ENCODE measurements around the gene GRM2. TPM values are rescaled to one million over a fixed set of nuclear protein-coding genes. Genes with fewer than 3 reads are reported as not detected.
"Not testable (repeated sequence)": the region's sequence is repeated elsewhere in the genome, so short reads cannot be mapped to it uniquely, and the experiment has no call there.

The GRM2 gene
- total RNA-seq, 1 experiment from 2014 or later, result 1.9 TPM

DNA sequence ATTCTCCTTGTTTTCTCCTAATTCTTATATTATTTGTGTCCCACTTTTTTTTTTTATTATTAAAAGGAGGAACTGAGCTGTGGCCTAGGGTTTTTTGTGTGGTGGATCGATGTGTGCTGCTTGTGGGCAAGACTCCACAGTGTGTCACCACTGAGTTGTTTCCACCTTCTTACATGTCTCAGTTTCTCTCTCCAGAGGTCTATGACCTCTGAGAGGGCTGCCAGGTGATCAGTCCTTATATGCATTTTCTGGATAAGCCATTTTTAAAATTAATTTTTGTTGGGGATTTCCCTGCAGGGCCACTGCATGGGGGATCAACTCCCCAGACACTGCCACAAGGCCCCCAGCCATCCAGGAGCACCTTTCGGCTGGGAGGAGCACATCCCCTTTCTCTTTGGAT lies 44.4 kb downstream of the GRM2 start:
- H2AFZ ChIP-seq (ENCODE audit: low read length), result no peak overlapping the region
- no peak overlapping the region for H4K5ac ChIP-seq (ENCODE audit: insufficient read length, low read depth, low read length)
- H3K27ac ChIP-seq (ENCODE audit: insufficient read length, low read depth, low read length), result no peak overlapping the region
- no peak overlapping the region for H3K4me2 ChIP-seq (ENCODE audit: insufficient read depth, insufficient read length, low read length)
- H2BK12ac ChIP-seq (ENCODE audit: insufficient read length, low read depth, low read length), result no peak overlapping the region
- H3K14ac ChIP-seq (ENCODE audit: insufficient read depth, low read length), result no peak overlapping the region
- H4K91ac ChIP-seq (ENCODE audit: insufficient read length, low read depth, low read length), result no peak overlapping the region
- no peak overlapping the region for H3K9ac ChIP-seq (ENCODE audit: extremely low read depth, insufficient read length, low read length)
- WGBS (ENCODE audit: extremely low coverage, insufficient read length, low lambda C conversion rate), result no CpG with 5 or more reads among the region's 2 CpGs
- no peaks in the 10 kb centered on the region for H3K27me3 ChIP-seq (ENCODE audit: insufficient read depth, low read length)
- no peaks in the 10 kb centered on the region for H3K27me3 Mint-ChIP-seq (ENCODE audit: low read depth)
- no peak overlapping the region for H2BK120ac ChIP-seq (ENCODE audit: low read depth, low read length, poor library complexity, severe bottlenecking)
- no peak overlapping the region for H2BK5ac ChIP-seq (ENCODE audit: insufficient read length, low read length)
- H3K79me1 ChIP-seq (ENCODE audit: insufficient read depth, low read depth, low read length, poor library complexity, severe bottlenecking), result no peaks in the 10 kb centered on the region
- H3K4me1 ChIP-seq (ENCODE audit: insufficient read depth, low read length), result no peaks in the 10 kb centered on the region
- no peak overlapping the region for H3K23ac ChIP-seq (ENCODE audit: insufficient read length, low read depth, low read length)
- no peak overlapping the region for H3T11ph ChIP-seq (ENCODE audit: low read length)
- no peaks in the 10 kb centered on the region for H3K9me3 ChIP-seq (ENCODE audit: control insufficient read depth, low read depth, low read length)
- H2AK5ac ChIP-seq (ENCODE audit: insufficient read length, low read length), result no peak overlapping the region
- no peak overlapping the region for H3K4ac ChIP-seq (ENCODE audit: low read depth, low read length)
- no peak overlapping the region for H3K4me3 Mint-ChIP-seq
- no peak for TF ChIP-seq CTCF (conservative IDR thresholded peaks at IDR 0.05)
- H2BK15ac ChIP-seq (ENCODE audit: low read depth, low read length), result no peak overlapping the region
- no peaks in the 10 kb centered on the region for H3K79me2 ChIP-seq (ENCODE audit: insufficient read depth, low read length)
- H3K9me3 Mint-ChIP-seq, result peaks cover 30 to 33% of the 10 kb centered on the region in 2 experiments
- no peak overlapping the region for H3K56ac ChIP-seq (ENCODE audit: insufficient read length, low read depth, low read length)
- no peak overlapping the region for H3K27ac Mint-ChIP-seq
- H3K36me3 Mint-ChIP-seq (ENCODE audit: insufficient read depth in 1 of 3, low read depth in 3 of 3), result peaks cover 0 to 16% (median 12%) of the 10 kb centered on the region in 3 experiments; a peak in 5 of 7 replicates
- no peak overlapping the region for H2BK20ac ChIP-seq (ENCODE audit: low read depth, low read length, poor library complexity, severe bottlenecking)
- H4K20me1 ChIP-seq (ENCODE audit: control insufficient read depth, insufficient read depth, insufficient read length), result no peaks in the 10 kb centered on the region
- H3K23me2 ChIP-seq (ENCODE audit: insufficient read length, low read depth, low read length, poor library complexity, severe bottlenecking), result no peaks in the 10 kb centered on the region
- DNase-seq, result no peak
- no peak overlapping the region for H4K8ac ChIP-seq (replicated peaks; ENCODE audit: insufficient read length, low read depth, low read length)
- no peak overlapping the region for H3K18ac ChIP-seq (ENCODE audit: insufficient read length, low read depth, low read length)
- H3K4me1 Mint-ChIP-seq, result peaks cover 25 to 31% of the 10 kb centered on the region in 2 experiments

DNA sequence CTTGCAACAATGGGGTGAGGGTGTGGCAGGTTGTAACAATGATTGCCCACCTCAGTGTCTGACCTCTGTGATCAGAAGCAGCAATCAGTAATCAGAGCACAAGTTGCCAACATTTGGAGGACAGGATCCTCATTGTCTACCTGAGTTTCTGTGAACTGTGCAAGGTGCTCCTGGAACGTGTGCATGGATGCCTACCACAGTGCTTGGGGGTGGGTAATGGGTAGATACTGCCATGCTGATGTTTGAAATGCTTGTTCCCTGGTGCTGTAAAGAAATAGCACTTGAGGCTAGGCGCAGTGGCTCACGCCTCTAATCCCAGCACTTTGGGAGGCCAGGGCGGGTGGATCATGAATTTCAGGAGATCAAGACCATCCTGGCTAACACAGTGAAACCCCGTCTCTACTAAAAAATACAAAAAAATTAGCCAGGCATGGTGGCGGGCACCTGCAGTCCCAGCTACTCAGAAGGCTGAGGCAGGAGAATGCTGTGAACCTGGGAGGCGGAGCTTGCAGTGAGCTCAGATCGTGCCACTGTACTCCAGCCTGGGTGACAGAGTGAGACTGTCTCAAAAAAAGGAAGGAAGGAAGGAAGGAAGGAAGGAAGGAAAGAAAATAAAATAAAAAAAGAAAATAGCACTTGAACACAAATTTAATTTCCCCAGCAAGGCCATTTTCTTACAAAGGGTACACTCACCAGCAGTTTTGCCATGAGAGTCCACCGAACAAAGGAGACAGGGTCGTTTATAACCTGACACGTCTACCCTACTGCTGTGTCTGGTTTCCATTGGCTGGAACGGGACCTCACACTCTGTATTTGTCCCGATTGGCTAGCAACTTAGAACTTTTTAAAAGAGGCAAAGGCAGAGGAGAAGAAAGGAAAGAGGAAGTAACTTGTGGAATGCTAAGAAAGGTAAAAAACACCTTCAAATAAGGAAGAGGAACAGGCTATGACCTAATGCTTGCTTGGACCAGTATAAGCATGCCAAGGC lies 47.2 kb downstream of the GRM2 start:
- H3K27me3 Mint-ChIP-seq (ENCODE audit: low read depth); H2AK5ac ChIP-seq (ENCODE audit: insufficient read length, low read length); H3T11ph ChIP-seq (ENCODE audit: low read length); H3K14ac ChIP-seq (ENCODE audit: insufficient read depth, low read length); H3K23me2 ChIP-seq (ENCODE audit: insufficient read length, low read depth, low read length, poor library complexity, severe bottlenecking); H4K5ac ChIP-seq (ENCODE audit: insufficient read length, low read depth, low read length); H2BK5ac ChIP-seq (ENCODE audit: insufficient read length, low read length); H3K4me2 ChIP-seq (ENCODE audit: insufficient read depth, insufficient read length, low read length); H3K9me3 ChIP-seq (ENCODE audit: control insufficient read depth, low read depth, low read length); H3K9ac ChIP-seq (ENCODE audit: extremely low read depth, insufficient read length, low read length); H3K18ac ChIP-seq (ENCODE audit: insufficient read length, low read depth, low read length); H4K20me1 ChIP-seq (ENCODE audit: control insufficient read depth, insufficient read depth, insufficient read length); H4K91ac ChIP-seq (ENCODE audit: insufficient read length, low read depth, low read length); DNase-seq; H3K27ac Mint-ChIP-seq; H3K79me1 ChIP-seq (ENCODE audit: insufficient read depth, low read depth, low read length, poor library complexity, severe bottlenecking); H2BK12ac ChIP-seq (ENCODE audit: insufficient read length, low read depth, low read length); H3K4me1 ChIP-seq (ENCODE audit: insufficient read depth, low read length); H3K23ac ChIP-seq (ENCODE audit: insufficient read length, low read depth, low read length); H4K8ac ChIP-seq (replicated peaks; ENCODE audit: insufficient read length, low read depth, low read length); H3K4me3 Mint-ChIP-seq; H2BK20ac ChIP-seq (ENCODE audit: low read depth, low read length, poor library complexity, severe bottlenecking); H3K79me2 ChIP-seq (ENCODE audit: insufficient read depth, low read length); H3K4ac ChIP-seq (ENCODE audit: low read depth, low read length); H3K27ac ChIP-seq (ENCODE audit: insufficient read length, low read depth, low read length); H2BK120ac ChIP-seq (ENCODE audit: low read depth, low read length, poor library complexity, severe bottlenecking); H3K27me3 ChIP-seq (ENCODE audit: insufficient read depth, low read length); H3K56ac ChIP-seq (ENCODE audit: insufficient read length, low read depth, low read length); H2BK15ac ChIP-seq (ENCODE audit: low read depth, low read length): not testable (repeated sequence)
- peaks cover 25 to 31% of the 10 kb centered on the region in 2 experiments for H3K4me1 Mint-ChIP-seq
- peaks cover 0 to 17% (median 8%) of the 10 kb centered on the region in 3 experiments; a peak in 5 of 7 replicates for H3K36me3 Mint-ChIP-seq (ENCODE audit: insufficient read depth in 1 of 3, low read depth in 3 of 3)
- H2AFZ ChIP-seq (ENCODE audit: low read length), result peak overlapping the region; percentile 59
- H3K9me3 Mint-ChIP-seq, result peaks cover 21 to 27% of the 10 kb centered on the region in 2 experiments
- no CpG with 5 or more reads among the region's 13 CpGs for WGBS (ENCODE audit: extremely low coverage, insufficient read length, low lambda C conversion rate)
